A673 (cell line): ENCODE data around the gene CLIC5. TPM values are rescaled to one million over a fixed set of nuclear protein-coding genes. Genes with fewer than 3 reads are reported as not detected.

ENCODE experiments used
- BruUV-seq: library from RNA; stranded (reverse); fragments of 400-500 nt; replicated peaks from 2 replicates; lab custom pipeline; 2021; lab: Mats Ljungman, UMichigan
- CTCF ChIA-PET: fragments of 300-600 bp; sonication (Branson Sonifier 250); formaldehyde crosslinking; loops from one replicate; lab custom pipeline; 2022; ENCODE audit warnings: antibody characterized with exemption; lab: Charles Lee
- POLR2A ChIA-PET: fragments of 300-600 bp; sonication (Branson Sonifier 250); formaldehyde crosslinking; loops from one replicate; lab custom pipeline; 2022; ENCODE audit warnings: antibody characterized with exemption; ENCODE audit not compliant: low non-redundant PET; lab: Charles Lee
- DNase-seq: peaks from one replicate; pipeline ENCODE4 v3.0.0-alpha.2; 2015; ENCODE audit warnings: low spot score
- H3K27ac ChIP-seq: fragments of 200-600 bp; sonication (generic); 2 replicates; pipeline ENCODE4 v1.5.1; 2016; ENCODE audit warnings: mixed run types, low read depth, mild to moderate bottlenecking, mixed read lengths, antibody characterized with exemption, low read length; ENCODE audit not compliant: poor library complexity, severe bottlenecking
- H3K27me3 ChIP-seq: fragments of 200-600 bp; sonication (generic); replicated peaks from 2 replicates; pipeline ENCODE4 v1.6.1; 2017; ENCODE audit warnings: mixed run types, low read depth, mild to moderate bottlenecking, mixed read lengths, antibody characterized with exemption, low read length; ENCODE audit not compliant: insufficient read depth, poor library complexity
- H3K36me3 ChIP-seq: fragments of 200-600 bp; sonication (generic); 2 replicates; pipeline ENCODE4 v1.6.1; 2016; ENCODE audit warnings: mixed run types, mild to moderate bottlenecking, mixed read lengths, antibody characterized with exemption, low read length; ENCODE audit not compliant: insufficient read depth, poor library complexity, severe bottlenecking
- H3K4me1 ChIP-seq: fragments of 200-600 bp; sonication (generic); 2 replicates; pipeline ENCODE4 v1.6.1; 2017; ENCODE audit warnings: mixed run types, mild to moderate bottlenecking, mixed read lengths, antibody characterized with exemption, low read length; ENCODE audit not compliant: insufficient read depth, poor library complexity, severe bottlenecking
- H3K4me3 ChIP-seq: fragments of 200-600 bp; sonication (generic); 2 replicates; pipeline ENCODE4 v1.5.1; 2016; ENCODE audit warnings: low read depth, mixed run types, mild to moderate bottlenecking, mixed read lengths, low read length; ENCODE audit not compliant: poor library complexity, severe bottlenecking
- H3K9me3 ChIP-seq: fragments of 200-600 bp; sonication (generic); 2 replicates; pipeline ENCODE4 v1.6.1; 2016; ENCODE audit warnings: mixed run types, low read depth, mild to moderate bottlenecking, mixed read lengths, antibody characterized with exemption, low read length; ENCODE audit not compliant: poor library complexity, severe bottlenecking
- EZH2 ChIP-seq: fragments of 200-600 bp; sonication (generic); IDR thresholded peaks from 2 replicates; pipeline ENCODE4 v1.6.1; 2017; ENCODE audit warnings: borderline replicate concordance, low read depth, mild to moderate bottlenecking, mixed read lengths, antibody characterized with exemption, low read length; ENCODE audit not compliant: poor library complexity, severe bottlenecking
- intact Hi-C: fragments of 100-400 bp; cut with micrococcal nuclease; formaldehyde crosslinking; loops from one replicate; pipeline ENCODE4 v1.10.0; 2022; ENCODE audit not compliant: unreplicated experiment
- total RNA-seq: library from RNA; stranded (reverse); gene quantifications from 2 replicates; pipeline ENCODE4 v1.2.3, GENCODE V29; 2021
- TF ChIP-seq, protein P1 (sequence below): fragments of 300-800, 200-600 bp; sonication (generic); conservative IDR thresholded peaks from 2 replicates; pipeline ENCODE4 v1.5.1; 2017; ENCODE audit warnings: low read depth, mild to moderate bottlenecking, antibody characterized with exemption, low read length, moderate library complexity, mixed read lengths

CLIC5 gene
- total RNA-seq, 1 experiment from 2014 or later, result not detected

- BruUV-seq, result no TSS peak
- CTCF ChIA-PET, result no interaction called here
- H3K27me3 ChIP-seq, result peaks cover 6% of the 10 kb centered on the region
Measured at GRCh38 chr6:45892196-45892595, 123.5 kb downstream of the CLIC5 start.

DNA sequence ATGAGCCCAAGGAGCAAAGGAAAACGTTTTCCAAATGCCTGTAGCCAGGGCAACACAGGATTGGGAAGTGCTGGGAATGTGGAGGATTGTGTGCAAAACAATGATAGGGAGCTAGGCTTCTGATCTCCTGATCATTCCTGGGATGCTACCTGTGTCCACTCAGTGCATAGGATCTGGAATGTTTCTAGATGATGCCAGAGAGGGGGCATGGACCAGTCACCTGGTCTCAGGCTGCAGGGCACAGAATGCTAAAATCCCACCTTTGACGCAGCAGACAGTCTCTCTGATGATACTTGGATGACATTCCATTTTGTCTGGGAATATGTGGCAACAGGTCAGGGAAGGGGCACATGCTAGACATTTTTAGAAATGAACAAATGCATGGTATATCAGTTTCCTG is 128.9 kb downstream of the CLIC5 start:
- intact Hi-C loops, result no loop called here

More at GRCh38 chr6:45892196-45892595, 123.5 kb downstream of the CLIC5 start:
- TF ChIP-seq EZH2, result no peak
- TF ChIP-seq, protein P1, sequence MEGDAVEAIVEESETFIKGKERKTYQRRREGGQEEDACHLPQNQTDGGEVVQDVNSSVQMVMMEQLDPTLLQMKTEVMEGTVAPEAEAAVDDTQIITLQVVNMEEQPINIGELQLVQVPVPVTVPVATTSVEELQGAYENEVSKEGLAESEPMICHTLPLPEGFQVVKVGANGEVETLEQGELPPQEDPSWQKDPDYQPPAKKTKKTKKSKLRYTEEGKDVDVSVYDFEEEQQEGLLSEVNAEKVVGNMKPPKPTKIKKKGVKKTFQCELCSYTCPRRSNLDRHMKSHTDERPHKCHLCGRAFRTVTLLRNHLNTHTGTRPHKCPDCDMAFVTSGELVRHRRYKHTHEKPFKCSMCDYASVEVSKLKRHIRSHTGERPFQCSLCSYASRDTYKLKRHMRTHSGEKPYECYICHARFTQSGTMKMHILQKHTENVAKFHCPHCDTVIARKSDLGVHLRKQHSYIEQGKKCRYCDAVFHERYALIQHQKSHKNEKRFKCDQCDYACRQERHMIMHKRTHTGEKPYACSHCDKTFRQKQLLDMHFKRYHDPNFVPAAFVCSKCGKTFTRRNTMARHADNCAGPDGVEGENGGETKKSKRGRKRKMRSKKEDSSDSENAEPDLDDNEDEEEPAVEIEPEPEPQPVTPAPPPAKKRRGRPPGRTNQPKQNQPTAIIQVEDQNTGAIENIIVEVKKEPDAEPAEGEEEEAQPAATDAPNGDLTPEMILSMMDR, result no peak
- POLR2A ChIA-PET, result no interaction called here
- Histone ChIP-seq H3K4me1 (no peaks in the 10 kb centered on the region), H3K4me3 (no peak overlapping the region), H3K36me3 (no peaks in the 10 kb centered on the region), H3K9me3 (no peaks in the 10 kb centered on the region), H3K27ac (no peak overlapping the region)
- no peak for DNase-seq
- intact Hi-C loops, result no loop called here

GRCh38 chr6:45884336-45884735 is 131.3 kb downstream of the CLIC5 start:
- BruUV-seq, result no TSS peak

More for the DNA sequence above, 128.9 kb downstream of the CLIC5 start:
- no peak overlapping the region for H3K27ac ChIP-seq
- POLR2A ChIA-PET, result no interaction called here
- TF ChIP-seq, protein P1, result no peak
- no peak for TF ChIP-seq EZH2
- no peaks in the 10 kb centered on the region for H3K4me1 ChIP-seq
- CTCF ChIA-PET, result no interaction called here
- DNase-seq, result no peak
- H3K4me3 ChIP-seq, result no peak overlapping the region
- no peaks in the 10 kb centered on the region for H3K36me3 ChIP-seq
- peaks cover 13% of the 10 kb centered on the region for H3K27me3 ChIP-seq
- BruUV-seq, result no TSS peak
- H3K9me3 ChIP-seq, result no peaks in the 10 kb centered on the region

More at GRCh38 chr6:45884336-45884735, 131.3 kb downstream of the CLIC5 start:
- Histone ChIP-seq H3K9me3 (no peaks in the 10 kb centered on the region), H3K36me3 (no peaks in the 10 kb centered on the region), H3K4me3 (no peak overlapping the region), H3K27ac (no peak overlapping the region), H3K4me1 (no peaks in the 10 kb centered on the region), H3K27me3 (peaks cover 13% of the 10 kb centered on the region)
- ChIA-PET CTCF (no interaction called here), POLR2A (no interaction called here)
- DNase-seq, result no peak
- intact Hi-C loops, result no loop called here
- TF ChIP-seq EZH2, result no peak
- TF ChIP-seq, protein P1, result no peak
